Transverse colon (tissue), 4 donors: ENCODE results near the gene FGA. TPM values are rescaled to one million over a fixed set of nuclear protein-coding genes. Genes with fewer than 3 reads are reported as not detected.
A peak's percentile ranks its signal among the peaks of the same experiment; 100 is the strongest.

Source experiments
- DNase-seq: peaks from one replicate; pipeline ENCODE4 v3.0.0-alpha.2; 2019
- H3K27ac ChIP-seq, 4 donors: fragments of 200-600 bp; sonication (generic); 2 replicates each; pipeline ENCODE4 v1.5.1; 2016 to 2018; ENCODE audit warnings: inconsistent platforms in 4 of 4
- H3K27me3 ChIP-seq: fragments of 200-600 bp; sonication (generic); 2 replicates; pipeline ENCODE4 v1.5.1; 2017; ENCODE audit warnings: inconsistent platforms
- H3K36me3 ChIP-seq, 4 donors: fragments of 200-600 bp; sonication (generic); 2 replicates each; pipeline ENCODE4 v1.5.1; 2017 to 2019; ENCODE audit warnings: inconsistent platforms in 4 of 4
- H3K4me1 ChIP-seq, 4 donors: fragments of 200-600 bp; sonication (generic); 2 replicates each; pipeline ENCODE4 v1.5.1; 2017 to 2020; ENCODE audit warnings: inconsistent platforms in 4 of 4
- H3K4me3 ChIP-seq, 4 donors: fragments of 200-600 bp; sonication (generic); 1 replicate in 1 of 4; 2 replicates in 3 of 4; pipeline versions ENCODE4 v1.5.1 to v1.6.1; 2017 to 2019; ENCODE audit warnings: inconsistent platforms in 4 of 4
- H3K9me3 ChIP-seq, 2 donors: fragments of 200-600 bp; sonication (generic); 2 replicates each; pipeline ENCODE4 v1.5.1; 2017 to 2019; ENCODE audit warnings: inconsistent platforms in 2 of 2
- EP300 ChIP-seq: sonication (generic); formaldehyde crosslinking; IDR thresholded peaks from one replicate; pipeline ENCODE4 v1.6.1; 2017; ENCODE audit warnings: antibody characterized with exemption, low read depth
- POLR2A ChIP-seq: fragments of 450-650 bp; IDR thresholded peaks from one replicate; pipeline ENCODE4 v1.6.1; 2016; ENCODE audit warnings: antibody characterized with exemption, mild to moderate bottlenecking, moderate library complexity
- POLR2AphosphoS5 ChIP-seq, 3 donors: sonication (generic); formaldehyde crosslinking; IDR thresholded peaks; one replicate each; pipeline ENCODE4 v1.6.1; 2016; ENCODE audit warnings: antibody characterized with exemption in 3 of 3
- WGBS, 2 donors: methylation state at CpG; one replicate each; pipeline ENCODE4 v1.1.5; 2018; ENCODE audit warnings: low coverage in 1 of 2; 5-methylcytosine and 5-hydroxymethylcytosine counted together
- in situ Hi-C, 4 donors: fragments of 200-750 bp; cut with MboI; loops; one replicate each; pipeline versions ENCODE4 v1.15.0 to v1.15.1; 2017; ENCODE audit warnings: low sequenced_read_pairs in 3 of 4, low pct_ligation_motif_present in 1 of 4, low pct_unique_long_range_greater_than_20kb in 1 of 4
- intact Hi-C: fragments of 100-400 bp; cut with DNase I; formaldehyde crosslinking; loops from one replicate; pipeline ENCODE4 v1.15.1; 2023; ENCODE audit warnings: low total_unique reads
- total RNA-seq, 4 donors: library from RNA; depleted of rRNA; stranded (reverse); fragments of >200 nt; gene quantifications; one replicate each; pipeline ENCODE4 v1.1.0, GENCODE V29; 2016
- TF ChIP-seq, protein P1 (sequence below), 5 experiments: fragments of 200-600 bp in 3 of 5; fragments of 450-650 bp in 2 of 5; sonication (generic) in 3 of 5; IDR thresholded peaks; 1 replicate in 2 of 5; 2 replicates in 3 of 5; pipeline ENCODE4 v1.5.1; 2016 to 2017; ENCODE audit warnings: antibody characterized with exemption in 5 of 5, inconsistent platforms in 3 of 5, mild to moderate bottlenecking in 2 of 5, moderate library complexity in 1 of 5

Gene FGA
- total RNA-seq, 4 donors from 2014 or later = not detected

DNA sequence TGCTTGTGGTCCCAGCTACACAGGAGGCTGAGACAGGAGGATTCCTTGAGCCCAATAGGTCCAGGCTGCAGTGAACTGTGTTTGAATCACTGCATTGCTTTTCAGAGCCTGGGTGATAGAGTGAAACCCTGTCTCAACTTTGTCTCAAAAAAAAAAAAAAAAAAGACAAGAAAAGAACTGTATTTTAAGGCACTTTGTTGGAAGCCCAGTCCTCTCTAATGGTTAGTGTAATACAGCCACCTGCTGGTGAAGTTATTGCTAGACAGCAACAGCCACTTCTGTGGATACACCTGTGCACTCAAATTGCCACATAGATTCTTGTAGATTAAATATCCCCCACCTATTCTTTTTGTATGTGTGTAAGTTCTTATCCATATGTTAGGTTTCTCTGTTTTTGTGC lies 32.1 kb upstream of the FGA start:
- in situ Hi-C loops = no loop called here
- no peaks in the 10 kb centered on the region for H3K36me3 ChIP-seq
- peaks cover 16% of the 10 kb centered on the region for H3K27me3 ChIP-seq
- intact Hi-C loops = no loop called here
- H3K27ac ChIP-seq = no peak overlapping the region
- no peaks in the 10 kb centered on the region for H3K9me3 ChIP-seq
- no peak overlapping the region for H3K4me3 ChIP-seq
- H3K4me1 ChIP-seq = peaks cover 0 to 19% (median 11%) of the 10 kb centered on the region in 4 donors
- no peak for DNase-seq
- TF ChIP-seq EP300 = no peak
- no peak for TF ChIP-seq POLR2A
- TF ChIP-seq, protein P1, sequence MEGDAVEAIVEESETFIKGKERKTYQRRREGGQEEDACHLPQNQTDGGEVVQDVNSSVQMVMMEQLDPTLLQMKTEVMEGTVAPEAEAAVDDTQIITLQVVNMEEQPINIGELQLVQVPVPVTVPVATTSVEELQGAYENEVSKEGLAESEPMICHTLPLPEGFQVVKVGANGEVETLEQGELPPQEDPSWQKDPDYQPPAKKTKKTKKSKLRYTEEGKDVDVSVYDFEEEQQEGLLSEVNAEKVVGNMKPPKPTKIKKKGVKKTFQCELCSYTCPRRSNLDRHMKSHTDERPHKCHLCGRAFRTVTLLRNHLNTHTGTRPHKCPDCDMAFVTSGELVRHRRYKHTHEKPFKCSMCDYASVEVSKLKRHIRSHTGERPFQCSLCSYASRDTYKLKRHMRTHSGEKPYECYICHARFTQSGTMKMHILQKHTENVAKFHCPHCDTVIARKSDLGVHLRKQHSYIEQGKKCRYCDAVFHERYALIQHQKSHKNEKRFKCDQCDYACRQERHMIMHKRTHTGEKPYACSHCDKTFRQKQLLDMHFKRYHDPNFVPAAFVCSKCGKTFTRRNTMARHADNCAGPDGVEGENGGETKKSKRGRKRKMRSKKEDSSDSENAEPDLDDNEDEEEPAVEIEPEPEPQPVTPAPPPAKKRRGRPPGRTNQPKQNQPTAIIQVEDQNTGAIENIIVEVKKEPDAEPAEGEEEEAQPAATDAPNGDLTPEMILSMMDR (IDR thresholded peaks at IDR 0.05) = peak; percentile 36 to 64 (median 47)

GRCh38 chr4:154620111-154620510 lies 29.6 kb upstream of the FGA start:
- no peaks in the 10 kb centered on the region for H3K36me3 ChIP-seq
- no peaks in the 10 kb centered on the region for H3K27me3 ChIP-seq
- no peak for TF ChIP-seq EP300
- TF ChIP-seq, protein P1 (IDR thresholded peaks at IDR 0.05) = no peak
- TF ChIP-seq POLR2AphosphoS5 (IDR thresholded peaks at IDR 0.05) = no peak
- TF ChIP-seq POLR2A = no peak
- H3K4me3 ChIP-seq = no peak overlapping the region
- H3K9me3 ChIP-seq = no peaks in the 10 kb centered on the region
- H3K4me1 ChIP-seq = peaks cover 0 to 24% (median 7%) of the 10 kb centered on the region in 4 donors
- 48% methylated on average over 1 of the region's 1 CpG; no CpG with 5 or more reads in 1 of the 2 donors for WGBS, 2 donors
- no peak for DNase-seq
- H3K27ac ChIP-seq = no peak overlapping the region
- intact Hi-C loops (no loop called here), in situ Hi-C loops (no loop called here)

- H3K27me3 ChIP-seq = no peaks in the 10 kb centered on the region
- in situ Hi-C loops = loop anchor here in 3 of 4 donors (5.0 to 10.0 kb wide), 2 partner anchors 64 to 67 kb away; partner anchors contain the start of gene PLRG1 (in 3 of the 3)
- no peak overlapping the region for H3K27ac ChIP-seq
- no peaks in the 10 kb centered on the region for H3K9me3 ChIP-seq
- DNase-seq = peak; percentile 70
- intact Hi-C loops = no loop called here
- no peaks in the 10 kb centered on the region for H3K36me3 ChIP-seq
- 18 to 44% methylated on average over 2 to 4 of the region's 4 CpGs for WGBS, 2 donors
- TF ChIP-seq POLR2A = no peak
- TF ChIP-seq, protein P1 (IDR thresholded peaks at IDR 0.05) = peak; percentile 50 to 68 (median 63)
- peaks cover 0 to 24% (median 7%) of the 10 kb centered on the region in 4 donors for H3K4me1 ChIP-seq
- H3K4me3 ChIP-seq = no peak overlapping the region
These were observed 28.3 kb upstream of the FGA start for GRCh38 chr4:154618708-154619315.

- Histone ChIP-seq H3K36me3 (no peaks in the 10 kb centered on the region), H3K27me3 (no peaks in the 10 kb centered on the region), H3K4me3 (no peak overlapping the region), H3K9me3 (no peaks in the 10 kb centered on the region), H3K27ac (no peak overlapping the region), H3K4me1 (peaks cover 0 to 24% (median 7%) of the 10 kb centered on the region in 4 donors)
- intact Hi-C loops (no loop called here), in situ Hi-C loops (loop anchor here in 3 of 4 donors (5.0 to 10.0 kb wide), 2 partner anchors 63 to 66 kb away; partner anchors contain the start of gene PLRG1 (in 3 of the 3))
- DNase-seq = no peak
- peak in 1 of 3 donors; percentile 27 for TF ChIP-seq POLR2AphosphoS5 (IDR thresholded peaks at IDR 0.05)
- TF ChIP-seq, protein P1 (IDR thresholded peaks at IDR 0.05) = no peak
- 33 to 44% methylated on average over 1 to 5 of the region's 5 CpGs for WGBS, 2 donors
These were observed 27.3 kb upstream of the FGA start for GRCh38 chr4:154617820-154618317.
